ELF-1 (cell line): Measurements from ENCODE around the gene CCDC60.
A peak's percentile ranks its signal among the peaks of the same experiment; 100 is the strongest.

Experiments
- DNase-seq: peaks from one replicate; pipeline ENCODE4 v3.0.0-alpha.2; 2016; ENCODE audit warnings: low read depth, low spot score

The CCDC60 gene, protein sequence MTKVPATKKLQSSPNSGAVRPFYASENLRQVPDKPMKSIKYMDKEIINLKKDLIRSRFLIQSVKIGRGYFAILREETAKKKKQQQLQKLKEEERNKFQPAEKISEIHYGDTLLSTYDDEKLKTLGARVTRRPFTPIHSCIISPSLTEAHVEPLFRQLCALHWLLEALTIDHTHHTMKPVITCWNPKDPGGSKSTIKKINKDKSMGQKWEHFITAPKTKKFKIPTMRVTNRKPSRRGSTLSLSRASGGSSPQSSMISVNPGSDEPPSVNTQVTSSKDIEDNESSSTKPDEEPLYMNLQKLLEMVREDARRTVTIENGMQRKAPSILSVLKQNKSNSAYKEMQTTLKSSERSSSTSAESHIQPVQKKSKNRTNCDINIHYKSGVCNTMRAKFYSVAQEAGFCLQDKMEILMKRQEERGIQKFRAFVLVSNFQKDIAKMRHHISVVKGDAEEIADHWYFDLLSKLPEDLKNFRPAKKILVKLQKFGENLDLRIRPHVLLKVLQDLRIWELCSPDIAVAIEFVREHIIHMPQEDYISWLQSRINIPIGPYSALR

DNA sequence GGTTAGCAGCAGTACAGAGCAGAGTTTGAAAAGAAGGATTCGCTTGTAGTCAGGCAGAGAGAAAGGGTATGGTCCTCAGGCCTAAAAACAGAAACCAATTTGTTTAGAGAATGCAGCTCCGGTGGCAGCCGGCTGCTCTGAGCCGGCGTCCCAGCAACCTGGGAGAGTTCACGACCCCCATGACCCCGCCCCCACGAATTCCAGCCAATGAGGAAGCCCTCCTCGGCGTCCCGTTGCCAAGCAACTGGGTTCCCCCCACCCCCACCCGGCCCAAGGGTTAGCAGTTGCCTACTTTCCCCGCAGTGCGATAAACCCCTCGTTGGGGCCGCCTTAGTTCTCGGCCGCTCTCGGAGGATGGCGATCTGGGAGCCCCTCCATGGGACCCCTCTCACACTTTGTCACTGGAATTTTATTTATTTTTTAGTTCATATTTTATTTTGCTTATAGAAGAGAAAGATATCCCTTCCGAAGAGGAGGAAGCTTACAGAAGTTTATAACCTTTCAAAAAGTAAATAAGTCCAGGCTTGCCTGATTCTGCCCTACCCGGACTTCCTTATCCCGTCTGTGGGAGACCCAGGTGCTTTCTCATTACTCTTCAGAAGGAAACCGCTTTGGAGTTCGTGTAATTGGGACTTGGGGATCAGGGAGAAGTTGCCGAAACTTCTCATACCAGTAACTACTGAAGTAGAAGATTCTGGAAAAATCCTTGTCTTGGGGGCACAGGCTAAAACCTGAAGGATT, at the start of gene CCDC60:
TSS of gene CCDC60 (plus strand) at position 300 of the 741 bp plus-strand sequence. CDS start 448 bp downstream, outside the sequence.
- peak; percentile 88 for DNase-seq

DNA sequence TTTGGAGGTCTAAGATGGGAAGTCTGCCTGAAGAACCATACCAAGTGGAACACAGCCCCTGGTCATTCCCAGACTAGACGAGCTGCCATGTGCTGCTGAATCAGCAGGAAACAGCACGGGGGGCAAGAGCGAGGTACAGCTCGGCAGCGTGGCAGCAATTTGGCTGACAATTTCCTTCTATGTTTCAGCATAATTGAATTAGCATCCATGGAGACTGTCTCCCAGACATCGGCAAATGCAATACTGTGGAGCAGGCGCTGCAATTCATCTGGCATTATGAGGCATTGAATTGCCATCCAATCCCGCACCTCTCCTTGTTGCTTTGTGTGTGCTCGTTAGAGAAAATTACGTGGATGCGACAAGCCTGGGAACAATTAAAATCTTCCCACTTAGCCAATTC, 46.0 kb upstream of the CCDC60 start:
- DNase-seq = no peak

DNA sequence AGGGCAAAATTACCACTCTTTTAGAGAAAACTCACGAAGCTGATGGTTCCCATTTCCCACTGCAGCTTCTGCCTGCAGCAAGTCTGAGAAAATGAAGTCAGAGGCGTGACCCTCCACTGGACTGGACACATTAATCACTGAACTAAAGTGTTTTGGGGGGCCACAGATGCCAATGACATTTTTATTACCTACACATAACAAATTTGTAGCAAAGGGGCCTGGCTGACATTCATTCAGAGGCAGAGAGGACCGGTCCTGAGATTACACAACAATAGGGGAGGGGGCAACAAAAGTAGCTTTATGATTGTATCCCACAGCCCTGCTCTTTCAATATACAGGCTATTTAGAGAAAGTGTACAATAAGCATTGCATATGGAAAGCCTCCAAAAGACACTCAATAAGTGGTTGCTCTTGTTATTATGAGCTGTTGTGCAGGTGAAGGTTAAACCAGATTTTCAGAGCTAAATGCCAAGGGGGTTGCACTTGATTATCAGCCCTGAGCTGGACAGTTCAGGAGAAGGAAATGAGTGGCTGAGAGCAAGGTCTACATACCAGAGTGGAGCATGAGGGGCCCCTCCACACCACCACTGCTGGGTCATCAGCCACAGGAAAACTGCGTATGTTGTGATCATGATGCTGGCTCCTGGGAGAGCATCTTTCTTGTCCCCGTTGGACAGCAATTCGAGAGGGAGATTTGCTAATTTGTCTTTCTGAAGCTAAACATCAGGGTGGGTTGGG, 41.5 kb upstream of the CCDC60 start:
- no peak for DNase-seq

DNA sequence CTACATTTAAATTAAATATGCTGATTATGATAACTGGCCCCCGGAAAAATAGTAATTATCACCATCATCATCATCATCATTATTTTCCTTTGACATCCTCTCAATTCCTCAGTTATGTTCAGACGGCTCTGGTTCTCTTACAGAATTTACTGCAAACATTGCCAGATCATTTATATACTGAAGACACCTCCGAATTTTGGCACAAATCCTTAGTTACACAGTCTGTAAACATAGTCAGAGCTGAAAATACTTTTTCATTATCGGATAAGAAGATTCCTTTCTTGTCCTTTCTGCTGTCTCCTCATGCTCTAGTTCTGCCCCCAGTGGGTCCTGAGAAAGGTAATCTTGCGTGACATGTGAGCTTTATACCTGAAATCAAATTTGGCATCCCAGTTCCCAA, 40.3 kb upstream of the CCDC60 start:
- no peak for DNase-seq

DNA sequence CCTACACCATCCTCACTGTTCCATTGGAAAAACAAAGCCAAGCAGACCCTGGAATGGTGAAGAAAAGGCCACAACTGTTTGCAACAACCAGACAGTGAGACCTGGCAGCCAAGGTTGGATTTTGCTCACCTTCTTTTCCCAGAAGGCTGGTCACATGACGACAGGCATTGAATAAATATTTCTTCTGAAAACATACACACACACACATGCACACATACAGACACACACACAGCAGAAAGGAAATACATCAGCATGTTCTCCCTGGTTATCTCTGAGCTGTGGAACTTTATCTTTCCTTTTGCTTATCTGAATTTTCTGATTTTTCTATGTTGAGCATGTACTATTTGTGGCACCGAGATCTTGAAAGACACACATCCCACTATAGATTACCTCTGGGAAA, 38.0 kb upstream of the CCDC60 start:
- DNase-seq = no peak

DNA sequence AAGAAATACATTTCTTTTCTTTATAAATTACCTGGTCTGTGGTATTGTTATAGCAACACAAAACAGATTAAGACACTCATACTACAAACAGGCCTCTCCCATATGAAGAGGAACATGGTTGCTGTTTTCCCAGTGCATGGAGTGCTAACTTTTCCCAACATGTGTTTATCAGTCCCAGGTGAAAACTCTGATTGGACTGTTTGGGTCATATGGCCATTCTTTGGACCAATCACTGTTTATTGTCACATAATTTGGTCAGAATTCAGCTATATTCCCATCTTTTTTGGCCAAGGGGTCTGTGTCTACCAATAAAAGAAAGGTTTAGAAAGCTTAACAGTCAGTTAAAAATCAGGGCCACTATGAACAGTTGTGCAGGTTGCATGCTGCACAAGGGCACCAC, 35.4 kb upstream of the CCDC60 start:
- no peak for DNase-seq

DNA sequence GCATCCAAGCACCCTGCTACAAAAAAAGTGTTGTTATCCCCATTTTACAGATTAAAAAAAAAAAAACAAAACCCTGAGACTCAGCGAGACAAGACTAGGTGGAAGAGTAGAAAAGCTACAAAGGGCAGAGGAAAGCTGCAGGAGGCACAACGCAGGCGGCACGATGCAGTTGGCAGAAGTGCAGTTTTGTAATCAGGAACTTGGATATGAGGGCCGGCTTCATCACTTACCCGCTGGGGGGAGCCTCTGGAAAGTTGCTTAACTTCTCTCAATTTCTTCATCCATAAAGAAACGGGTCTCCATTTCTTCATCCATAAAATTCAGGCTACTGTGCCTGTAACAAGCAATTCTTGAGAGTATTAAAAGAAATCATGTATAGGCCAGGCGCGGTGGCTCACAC, 33.1 kb upstream of the CCDC60 start:
- no peak for DNase-seq

DNA sequence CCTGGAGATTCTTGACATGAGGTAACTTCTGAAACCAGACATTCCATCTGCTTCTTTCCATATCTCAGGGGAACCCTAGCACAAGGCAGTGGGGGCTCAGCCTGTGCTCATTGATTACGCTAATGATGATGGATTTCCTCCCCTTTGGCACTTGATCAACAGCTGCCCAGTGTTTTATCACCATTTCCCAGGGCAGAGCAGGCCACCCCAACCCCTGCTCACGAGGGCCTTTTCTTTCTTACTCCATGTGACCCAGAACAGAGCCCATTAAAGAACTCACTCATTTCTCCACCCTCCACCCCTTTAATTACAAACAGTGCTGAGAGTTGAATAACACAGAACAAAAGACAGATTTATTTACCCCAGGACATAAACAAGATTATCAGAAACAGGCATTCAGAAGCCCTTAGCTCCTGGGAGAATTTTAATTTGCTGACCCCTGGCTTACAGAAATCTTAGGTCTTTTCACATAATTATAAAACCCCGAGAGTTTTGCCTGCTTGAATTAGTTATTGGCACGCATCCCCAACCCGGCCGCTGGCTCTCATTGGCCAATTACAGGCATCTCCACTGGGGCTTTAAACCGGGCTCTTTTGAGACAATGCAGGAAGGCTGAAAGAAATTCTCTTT, 32.0 kb upstream of the CCDC60 start:
- DNase-seq = peak; percentile 14

DNA sequence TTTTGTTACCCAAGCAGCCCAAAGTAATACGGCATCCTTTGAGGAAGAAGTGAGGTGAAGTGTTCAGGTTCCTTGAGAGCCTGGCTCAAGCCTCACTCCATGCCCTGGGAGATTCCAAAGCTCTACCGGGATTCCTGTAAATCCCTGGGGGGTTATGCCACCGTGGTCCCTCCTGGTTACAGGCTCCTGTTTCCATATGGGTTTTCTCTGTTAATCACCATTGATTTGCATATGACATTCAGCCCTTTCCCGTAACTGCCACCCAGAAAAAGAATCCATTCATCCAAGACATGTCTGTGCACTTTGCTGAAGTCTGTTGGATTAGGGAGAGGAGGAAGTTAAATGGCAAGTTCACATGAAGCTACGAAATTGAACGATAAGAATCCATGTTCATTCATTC, 27.9 kb upstream of the CCDC60 start:
- no peak for DNase-seq

DNA sequence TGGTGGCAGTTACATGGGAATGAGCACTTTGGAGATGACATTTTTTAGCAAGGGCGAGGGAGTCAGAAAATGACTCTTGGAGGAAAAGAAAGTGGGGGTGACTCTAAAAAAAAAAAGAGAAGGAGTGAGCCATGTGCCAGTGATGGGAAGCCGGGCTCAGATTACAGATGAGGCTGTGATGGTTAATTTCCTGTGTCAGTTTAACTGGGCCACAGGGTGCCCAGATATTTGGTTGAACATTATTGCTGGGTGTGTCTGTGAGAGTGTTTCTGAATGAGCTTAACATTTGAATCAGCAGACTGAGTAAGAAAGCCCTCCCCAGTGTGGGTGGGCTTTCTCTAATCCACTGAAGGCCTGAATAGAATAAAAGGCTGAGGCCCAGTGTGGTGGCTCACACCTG, 26.8 kb upstream of the CCDC60 start:
- DNase-seq = no peak

DNA sequence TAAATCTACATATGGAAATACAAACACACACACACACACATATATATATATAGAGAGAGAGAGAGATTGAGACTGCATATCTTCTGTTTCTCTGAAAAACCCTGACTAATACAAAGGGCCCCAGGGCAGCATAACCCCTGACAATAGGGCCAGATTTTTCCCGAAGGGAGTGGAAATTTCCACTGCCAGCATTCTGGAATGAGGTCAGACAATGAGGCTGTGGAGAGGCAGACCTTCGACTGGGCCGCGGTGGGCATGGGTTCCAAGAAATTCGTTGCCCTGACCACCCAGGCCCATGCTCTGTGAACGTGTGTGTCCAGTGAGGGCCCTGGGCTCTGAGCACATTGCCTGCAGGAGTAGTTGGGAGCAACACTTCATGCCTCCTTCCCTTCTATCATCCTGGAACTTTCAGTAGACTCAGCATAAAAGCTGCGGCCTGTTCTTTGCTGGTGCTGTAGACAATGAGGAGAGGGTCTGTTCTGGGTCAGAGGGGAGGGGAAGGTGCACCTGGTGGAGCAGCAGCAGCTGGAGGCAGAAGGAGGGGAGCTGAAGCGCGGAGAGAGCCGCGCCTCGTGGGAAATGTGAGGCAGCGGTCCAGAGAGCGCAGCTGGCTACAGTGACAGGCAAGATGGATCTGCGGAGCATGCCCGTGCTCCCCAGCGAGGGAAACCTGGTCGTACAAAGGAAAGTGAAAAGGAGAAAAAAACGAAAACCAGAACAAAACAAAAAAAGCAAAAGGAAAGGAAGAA, 25.6 kb upstream of the CCDC60 start:
- peak; percentile 63 for DNase-seq

DNA sequence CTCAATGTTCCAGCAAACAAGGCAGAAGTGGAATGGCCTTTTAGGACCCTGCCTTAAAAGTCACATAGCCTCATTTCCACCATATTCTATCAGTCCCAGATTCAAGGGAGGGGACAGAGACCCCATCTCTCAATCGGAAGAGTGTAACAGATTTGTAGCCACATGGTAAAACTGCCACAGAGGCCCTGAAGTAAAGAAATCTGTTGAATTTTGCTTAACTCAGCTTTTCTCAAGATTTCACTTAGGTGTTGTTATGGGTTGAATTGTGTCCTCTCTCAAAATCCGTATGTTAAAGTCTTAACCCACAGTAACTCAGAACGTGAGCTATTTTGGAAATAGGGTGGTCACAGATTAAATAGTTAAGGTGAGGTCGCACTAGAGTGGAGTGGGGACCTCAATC, 22.7 kb upstream of the CCDC60 start:
- DNase-seq = no peak

DNA sequence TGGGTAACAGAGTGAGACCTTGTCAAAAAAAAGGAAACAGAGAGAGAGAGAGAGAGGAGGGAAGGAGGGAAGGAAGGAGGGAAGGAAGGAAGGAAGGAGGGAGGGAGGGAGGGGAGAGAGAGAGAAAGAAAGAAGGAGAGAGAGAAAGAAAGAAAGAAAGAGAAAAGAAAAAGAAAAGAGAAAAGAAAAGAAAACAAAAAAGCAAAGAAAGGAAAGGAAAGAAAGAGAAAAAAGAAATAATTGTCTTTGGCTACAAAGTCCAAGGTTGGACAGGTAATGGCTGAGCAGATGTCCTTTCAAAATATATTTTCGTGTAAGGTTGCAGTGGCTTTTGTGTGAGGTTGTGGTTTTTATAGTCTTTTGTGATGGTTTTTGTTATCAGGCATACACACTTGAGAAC, 21.6 kb upstream of the CCDC60 start:
- no peak for DNase-seq

DNA sequence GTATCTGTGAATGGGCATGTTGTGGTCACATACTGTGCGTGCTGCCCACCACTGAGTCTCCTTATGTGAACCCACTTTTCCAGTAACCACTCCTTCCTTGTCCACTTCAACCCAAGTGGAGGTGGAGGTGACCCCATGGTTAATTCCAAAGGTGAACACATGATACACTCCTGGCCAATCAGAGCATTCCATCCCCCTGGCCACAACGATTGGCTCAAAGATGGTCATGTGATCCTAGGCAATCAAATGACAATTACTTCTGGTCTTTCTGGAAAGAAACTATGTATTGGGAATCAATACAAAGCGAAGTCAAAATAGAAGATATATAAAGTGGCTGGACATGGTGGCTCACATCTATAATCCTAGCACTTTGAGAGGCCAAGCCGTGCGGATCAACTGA, 20.2 kb upstream of the CCDC60 start:
- DNase-seq = no peak

DNA sequence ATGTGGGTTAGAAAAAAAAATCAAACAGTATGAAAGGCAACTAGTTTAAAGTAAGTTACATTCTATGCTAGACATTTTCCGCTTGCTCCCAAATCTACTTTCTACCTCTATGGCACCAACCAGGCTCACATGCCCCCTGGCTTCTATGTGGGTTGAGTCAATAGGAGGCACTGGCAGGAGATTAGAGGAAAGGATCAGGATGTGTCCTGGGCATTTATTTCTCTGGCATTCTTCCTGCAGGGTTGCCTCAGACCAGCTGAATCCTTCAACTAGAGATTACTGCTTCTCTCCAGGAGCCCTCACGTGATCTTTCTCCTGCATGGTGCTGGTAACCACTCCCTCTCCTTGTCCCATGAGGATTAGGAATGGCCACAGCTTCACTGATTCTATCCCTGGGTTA, 14.9 kb upstream of the CCDC60 start:
- DNase-seq = no peak

DNA sequence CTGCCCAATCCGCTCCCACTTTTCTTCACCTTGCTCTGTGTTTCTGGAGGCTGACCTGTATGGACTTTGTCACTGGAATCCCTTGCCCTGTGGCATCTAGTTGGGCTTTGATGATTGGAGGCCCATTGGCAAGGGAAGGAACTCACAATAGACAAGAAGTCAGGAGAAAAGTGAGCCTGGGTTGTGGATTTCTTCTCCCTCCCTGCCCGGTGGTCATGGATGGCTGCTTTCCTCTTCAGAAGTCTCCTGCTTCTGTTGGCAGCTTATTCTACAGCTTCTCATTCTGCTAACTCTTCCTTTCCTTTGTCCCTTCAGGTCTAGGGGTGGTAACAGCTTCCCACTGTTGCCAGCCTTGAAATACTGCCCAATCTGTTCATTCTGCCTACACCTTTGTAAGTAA, 13.9 kb upstream of the CCDC60 start:
- DNase-seq = no peak

DNA sequence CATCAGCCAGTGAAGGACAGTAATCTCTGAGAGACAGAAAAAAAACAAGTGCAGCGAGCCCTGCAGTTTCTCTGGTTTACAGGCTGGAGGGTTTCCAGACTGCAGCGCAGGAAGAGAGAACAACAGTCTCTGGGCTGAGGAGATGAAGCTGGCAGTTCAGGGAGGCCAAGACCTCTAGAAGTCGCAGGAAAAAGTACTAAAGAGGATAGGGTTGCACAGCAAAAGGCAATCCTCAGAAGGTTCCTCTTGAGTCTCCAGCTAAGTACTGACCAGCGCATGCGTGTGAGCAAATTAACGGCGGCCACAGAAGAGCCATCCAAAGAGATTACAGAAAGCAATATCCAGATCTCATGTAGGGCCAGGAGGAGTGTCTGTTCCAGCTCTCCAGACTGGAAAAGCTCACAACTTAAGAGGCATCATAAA, 12.2 kb upstream of the CCDC60 start:
- no peak for DNase-seq

DNA sequence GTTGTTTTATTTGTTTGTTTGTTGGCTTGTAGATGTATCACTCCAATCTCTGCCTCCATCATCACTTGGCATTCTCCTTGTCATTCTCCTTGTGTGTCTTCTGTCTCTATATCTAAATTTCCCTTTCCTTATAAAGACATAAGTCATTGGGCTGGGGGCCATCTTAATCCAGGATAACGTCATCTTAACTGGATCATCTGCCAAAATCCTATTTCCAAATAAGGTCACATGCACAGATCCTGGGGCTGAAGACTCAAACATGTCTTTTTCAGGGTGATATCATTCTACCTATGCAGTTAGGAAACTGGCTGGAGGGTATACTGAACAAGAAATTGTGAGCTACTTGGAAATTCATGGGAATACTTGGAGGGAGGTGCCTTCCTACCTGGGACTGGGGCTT, 8.7 kb upstream of the CCDC60 start:
- no peak for DNase-seq

DNA sequence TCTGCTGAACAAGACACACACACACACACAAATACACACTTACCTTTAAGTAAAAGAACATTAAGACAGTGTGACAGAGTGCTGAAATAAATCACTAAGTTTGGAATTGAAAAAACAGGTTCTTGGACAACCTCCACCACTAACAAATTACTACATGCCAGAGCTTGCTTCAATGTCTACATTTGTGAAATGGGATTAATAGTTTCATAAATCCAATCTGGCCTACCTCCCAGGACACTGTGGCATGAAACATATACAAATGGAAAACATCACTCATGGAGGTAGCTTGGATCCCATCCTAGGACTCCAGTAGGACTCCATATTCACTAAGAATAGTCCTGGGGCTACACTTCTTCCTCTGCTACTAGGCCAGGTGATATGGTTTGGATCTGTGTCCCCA, 8.2 kb upstream of the CCDC60 start:
- DNase-seq = no peak

DNA sequence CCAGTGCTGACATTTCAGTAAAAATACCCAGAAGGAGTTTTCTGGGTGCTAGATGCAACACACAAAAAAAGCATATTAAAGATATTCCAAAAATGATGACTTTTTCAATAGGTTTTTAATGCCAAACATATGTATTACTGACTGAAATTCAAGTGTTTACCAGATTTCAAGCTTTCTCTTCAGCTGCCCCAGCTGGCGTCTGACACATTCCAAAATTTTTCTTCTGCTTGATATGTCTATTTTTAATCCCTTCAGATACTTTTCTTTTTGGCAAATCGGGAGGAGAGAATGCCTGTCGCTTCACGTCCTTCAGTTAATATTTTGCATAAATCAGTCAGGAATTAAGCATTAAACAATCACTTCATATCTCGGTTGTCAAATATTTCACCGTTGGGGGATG, 7.1 kb upstream of the CCDC60 start:
- no peak for DNase-seq

DNA sequence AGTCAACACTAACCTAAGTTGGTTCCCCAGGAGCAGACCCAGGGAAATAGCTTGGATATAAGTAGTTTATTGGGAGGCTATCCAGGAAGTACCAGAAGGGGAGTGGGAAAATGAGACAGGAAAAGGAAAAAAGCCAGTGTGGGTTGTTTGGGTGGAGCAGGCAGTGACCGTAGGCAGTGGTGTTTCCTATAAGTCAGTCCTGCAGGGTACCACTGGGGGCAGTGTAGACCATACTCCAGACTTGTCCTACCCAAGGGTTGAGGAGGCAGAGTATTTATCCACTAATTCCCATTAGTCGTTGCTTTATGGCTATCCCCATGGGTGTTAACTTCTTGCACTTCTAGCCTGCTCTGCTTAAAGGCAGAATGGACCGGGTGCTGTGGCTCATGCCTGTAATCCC, 6.4 kb upstream of the CCDC60 start:
- peak; percentile 34 for DNase-seq
